HG03196 (cell line): ENCODE measurements around the gene MCRIP2.

ENCODE experiments used
- ATAC-seq: cut with Tn5 transposase; IDR thresholded peaks from one replicate; pipeline ENCODE4 v1.9.1; 2021; ENCODE audit not compliant: unreplicated experiment

The MCRIP2 gene

DNA sequence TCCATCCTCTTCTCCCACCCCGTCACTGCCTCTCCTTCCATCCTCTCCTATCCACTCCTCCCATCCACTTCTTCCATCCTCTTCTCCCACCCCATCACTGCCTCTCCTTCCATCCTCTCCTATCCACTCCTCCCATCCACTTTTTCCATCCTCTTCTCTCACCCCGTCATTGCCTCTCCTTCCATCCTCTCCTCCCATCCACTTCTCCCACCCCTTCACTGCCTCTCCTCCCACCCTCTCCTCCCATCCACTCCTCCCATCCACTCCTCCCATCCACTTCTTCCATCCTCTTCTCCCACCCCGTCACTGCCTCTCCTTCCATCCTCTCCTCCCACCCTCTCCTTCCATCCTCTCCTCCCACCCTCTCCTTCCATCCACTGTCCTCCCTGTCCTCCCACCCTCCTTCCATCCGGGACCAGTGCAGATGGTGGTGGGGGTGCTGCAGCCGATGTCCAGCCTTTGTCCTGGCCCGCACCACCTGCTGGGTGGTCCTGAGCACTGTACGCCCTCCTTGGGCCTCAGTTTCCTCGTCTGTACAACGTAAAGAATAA is 9.7 kb upstream of the MCRIP2 start:
- ATAC-seq: no peak

DNA sequence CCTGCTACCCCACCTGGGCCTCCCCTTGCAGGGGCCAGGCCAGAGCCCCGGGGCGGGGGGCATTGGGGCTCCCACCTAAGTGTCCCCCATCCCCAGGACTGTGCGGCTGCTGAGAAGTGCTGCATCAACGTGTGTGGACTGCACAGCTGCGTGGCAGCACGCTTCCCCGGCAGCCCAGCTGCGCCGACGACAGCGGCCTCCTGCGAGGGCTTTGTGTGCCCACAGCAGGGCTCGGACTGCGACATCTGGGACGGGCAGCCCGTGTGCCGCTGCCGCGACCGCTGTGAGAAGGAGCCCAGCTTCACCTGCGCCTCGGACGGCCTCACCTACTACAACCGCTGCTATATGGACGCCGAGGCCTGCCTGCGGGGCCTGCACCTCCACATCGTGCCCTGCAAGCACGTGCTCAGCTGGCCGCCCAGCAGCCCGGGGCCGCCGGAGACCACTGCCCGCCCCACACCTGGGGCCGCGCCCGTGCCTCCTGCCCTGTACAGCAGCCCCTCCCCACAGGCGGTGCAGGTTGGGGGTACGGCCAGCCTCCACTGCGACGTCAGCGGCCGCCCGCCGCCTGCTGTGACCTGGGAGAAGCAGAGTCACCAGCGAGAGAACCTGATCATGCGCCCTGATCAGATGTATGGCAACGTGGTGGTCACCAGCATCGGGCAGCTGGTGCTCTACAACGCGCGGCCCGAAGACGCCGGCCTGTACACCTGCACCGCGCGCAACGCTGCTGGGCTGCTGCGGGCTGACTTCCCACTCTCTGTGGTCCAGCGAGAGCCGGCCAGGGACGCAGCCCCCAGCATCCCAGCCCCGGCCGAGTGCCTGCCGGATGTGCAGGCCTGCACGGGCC is 8.9 kb upstream of the MCRIP2 start:
- no peak for ATAC-seq

DNA sequence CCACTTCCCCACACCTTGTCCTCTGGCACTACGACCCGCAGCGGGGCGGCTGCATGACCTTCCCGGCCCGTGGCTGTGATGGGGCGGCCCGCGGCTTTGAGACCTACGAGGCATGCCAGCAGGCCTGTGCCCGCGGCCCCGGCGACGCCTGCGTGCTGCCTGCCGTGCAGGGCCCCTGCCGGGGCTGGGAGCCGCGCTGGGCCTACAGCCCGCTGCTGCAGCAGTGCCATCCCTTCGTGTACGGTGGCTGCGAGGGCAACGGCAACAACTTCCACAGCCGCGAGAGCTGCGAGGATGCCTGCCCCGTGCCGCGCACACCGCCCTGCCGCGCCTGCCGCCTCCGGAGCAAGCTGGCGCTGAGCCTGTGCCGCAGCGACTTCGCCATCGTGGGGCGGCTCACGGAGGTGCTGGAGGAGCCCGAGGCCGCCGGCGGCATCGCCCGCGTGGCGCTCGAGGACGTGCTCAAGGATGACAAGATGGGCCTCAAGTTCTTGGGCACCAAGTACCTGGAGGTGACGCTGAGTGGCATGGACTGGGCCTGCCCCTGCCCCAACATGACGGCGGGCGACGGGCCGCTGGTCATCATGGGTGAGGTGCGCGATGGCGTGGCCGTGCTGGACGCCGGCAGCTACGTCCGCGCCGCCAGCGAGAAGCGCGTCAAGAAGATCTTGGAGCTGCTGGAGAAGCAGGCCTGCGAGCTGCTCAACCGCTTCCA is 8.1 kb upstream of the MCRIP2 start:
- no peak for ATAC-seq

DNA sequence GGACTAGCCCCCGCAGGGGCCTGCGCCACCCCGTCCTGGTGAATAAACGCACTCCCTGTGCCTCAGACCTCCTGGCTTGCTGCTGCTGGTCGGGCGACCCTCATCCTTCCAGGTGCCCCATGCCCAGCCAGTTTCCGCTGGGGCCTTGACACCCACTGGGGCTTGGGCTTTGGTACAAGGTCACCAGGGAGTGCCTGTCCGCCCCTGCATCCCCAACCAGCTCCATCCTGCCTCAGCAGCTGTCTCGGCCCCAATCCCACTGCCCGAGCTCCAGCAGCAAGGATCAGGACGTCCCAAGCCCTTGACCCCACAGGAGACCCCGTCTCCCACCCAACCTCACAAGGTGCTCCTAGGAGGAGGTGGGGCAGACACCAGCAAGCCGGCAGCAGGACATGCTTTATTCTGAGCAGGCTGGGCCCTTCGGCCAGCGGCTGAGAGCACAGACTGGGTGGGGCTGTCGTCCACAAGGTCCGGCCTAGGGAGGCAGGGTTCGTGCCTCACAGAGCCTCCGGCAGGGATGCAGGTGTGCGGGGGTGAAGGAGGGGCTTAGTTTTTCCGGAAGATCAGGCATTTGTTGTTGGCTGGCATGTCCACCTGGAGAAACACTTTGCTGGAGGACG is 7.5 kb upstream of the MCRIP2 start:
- no peak for ATAC-seq

DNA sequence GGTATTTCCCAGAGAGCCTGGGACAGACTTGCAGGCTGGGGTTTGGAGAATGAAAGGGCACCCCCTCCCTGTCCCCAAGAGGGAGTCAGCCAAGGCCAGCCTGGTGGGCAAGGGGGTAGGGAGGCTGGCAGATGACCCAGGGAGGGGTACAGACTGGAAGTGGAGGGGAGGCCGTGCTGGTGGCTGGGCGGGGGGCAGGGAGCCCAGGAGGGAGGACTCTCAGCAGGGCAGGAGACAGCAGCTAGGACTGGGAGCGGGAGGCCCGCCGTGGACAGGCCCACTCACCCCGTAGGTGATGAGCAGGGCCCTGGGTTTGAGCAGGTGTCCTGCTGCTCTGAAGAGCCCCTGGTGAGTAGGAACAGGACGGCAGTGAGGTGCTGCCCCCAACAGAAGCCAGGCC is 6.6 kb upstream of the MCRIP2 start:
- no peak for ATAC-seq

DNA sequence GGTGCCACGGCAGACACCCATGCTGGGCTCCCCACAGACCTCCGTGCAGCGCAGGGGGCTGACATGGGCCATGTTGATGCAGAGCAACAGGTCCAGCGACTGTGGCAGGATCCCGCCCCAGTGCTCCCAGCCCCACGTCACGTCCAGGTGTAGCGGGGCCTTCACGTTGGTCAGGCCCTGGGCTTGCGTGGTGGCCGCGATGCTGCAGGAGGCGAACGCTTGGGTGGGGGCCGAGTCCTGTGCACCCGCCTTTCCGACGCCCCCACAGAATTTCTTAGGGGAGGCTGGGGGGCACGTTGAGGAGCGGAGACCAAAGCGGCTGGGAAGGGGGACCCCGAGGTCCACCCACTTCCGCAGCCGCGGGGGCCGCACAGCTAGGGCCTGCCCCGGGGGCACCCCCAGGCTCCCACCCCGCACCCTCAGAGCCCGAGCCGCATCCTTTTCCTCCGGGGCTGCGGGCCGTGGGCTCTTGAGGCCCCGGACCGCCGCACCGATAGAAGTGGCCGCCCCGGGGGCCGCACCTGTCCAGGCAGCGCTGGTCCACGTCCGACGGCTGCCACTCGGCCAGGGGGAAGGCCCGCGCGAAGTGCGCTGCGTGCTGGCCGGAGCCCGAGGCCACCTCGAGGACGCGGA is 5.9 kb upstream of the MCRIP2 start:
- ATAC-seq: peak; percentile 3

DNA sequence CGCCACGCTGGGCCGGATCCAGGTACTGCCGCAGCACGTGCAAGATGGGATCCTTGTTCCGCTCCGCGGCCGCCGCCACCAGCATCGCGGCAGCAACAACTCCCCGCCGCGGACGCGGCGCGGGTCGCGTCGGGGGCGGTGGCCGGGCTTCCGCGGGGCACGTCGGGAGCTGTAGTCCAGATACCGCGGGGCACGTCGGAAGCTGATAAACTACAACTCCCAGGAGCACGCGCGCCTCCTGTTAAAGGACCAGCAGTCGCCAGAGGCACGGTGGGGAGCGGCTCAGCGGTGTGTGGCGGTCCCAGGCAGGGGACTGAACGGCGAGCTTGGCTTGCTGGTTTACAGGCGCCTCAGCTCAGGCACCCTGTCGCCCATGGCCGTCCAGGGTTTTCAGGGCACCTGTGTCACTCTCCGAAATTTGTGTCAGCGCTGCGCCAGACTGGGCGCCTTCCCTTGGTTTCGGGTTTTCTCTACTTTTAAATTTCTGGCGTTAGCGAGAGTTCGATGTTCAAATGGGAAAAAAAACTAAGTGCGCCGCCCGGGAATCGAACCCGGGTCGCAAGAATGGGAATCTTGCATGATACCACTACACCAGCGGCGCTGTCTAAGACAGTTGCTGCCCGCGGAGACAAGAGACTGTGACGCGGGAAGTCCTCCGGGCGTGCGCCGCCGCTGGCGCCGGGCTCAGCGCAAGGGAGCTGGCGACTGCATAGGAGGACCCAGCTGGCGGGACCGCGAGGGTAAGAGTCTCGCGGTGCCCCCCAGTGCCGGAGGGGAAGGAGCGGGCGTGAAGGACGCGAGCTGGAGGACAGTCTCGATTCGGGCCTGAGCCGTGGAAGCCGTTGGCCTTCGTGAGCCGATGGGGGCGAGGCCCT is 5.2 kb upstream of the MCRIP2 start, which contains the start of gene METTL26:
Gene METTL26 (minus strand): TSS at position 100 of the 875 bp plus-strand sequence. CDS start 15 bp downstream, at position 85.
- peak; percentile 62 for ATAC-seq

DNA sequence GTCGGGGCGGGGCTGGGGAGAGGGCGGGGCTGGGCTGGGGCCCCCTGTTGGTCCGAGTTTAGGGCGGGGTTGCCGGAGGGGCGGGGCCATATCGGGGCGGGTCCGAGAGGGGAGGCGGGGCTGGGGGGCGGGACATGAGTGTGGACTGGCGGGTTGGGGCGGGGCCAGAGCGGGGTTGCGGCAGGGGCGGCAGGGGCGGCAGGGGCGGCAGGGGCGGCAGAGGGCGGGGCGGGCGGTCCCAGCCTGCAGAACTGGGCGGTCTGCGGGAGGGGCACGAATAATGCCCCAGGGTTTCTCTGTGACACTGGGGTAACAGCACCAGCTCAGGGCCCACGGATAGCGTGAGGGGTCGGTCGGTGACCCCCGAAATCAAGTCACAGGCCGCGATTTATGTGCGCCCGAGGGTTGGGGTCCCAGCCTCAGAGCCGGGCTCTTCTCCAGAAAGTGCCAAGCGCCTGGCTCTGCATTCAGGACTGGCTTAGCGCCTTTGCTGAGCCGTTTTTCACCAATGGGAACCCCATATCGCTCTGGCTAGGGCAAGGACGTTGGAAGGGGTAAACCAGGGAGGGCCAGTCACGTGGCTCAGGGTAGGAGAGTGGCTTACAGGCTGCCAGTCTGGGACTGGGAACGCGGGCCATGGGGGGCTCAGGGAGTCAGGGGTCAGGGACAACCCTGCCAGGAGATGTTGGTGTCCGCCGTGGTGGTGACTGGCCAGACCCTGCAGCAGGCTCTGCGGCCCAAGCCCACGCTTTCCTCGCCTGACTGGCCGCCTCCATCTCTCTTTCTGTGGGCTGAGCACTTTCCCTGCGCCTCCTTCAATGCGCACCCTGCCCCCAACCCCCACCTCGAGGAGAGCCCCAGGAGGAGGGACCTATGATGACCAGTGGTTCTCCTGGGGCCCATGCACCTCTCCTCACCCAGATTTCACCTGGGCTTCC is 4.3 kb upstream of the MCRIP2 start:
- ATAC-seq: no peak

DNA sequence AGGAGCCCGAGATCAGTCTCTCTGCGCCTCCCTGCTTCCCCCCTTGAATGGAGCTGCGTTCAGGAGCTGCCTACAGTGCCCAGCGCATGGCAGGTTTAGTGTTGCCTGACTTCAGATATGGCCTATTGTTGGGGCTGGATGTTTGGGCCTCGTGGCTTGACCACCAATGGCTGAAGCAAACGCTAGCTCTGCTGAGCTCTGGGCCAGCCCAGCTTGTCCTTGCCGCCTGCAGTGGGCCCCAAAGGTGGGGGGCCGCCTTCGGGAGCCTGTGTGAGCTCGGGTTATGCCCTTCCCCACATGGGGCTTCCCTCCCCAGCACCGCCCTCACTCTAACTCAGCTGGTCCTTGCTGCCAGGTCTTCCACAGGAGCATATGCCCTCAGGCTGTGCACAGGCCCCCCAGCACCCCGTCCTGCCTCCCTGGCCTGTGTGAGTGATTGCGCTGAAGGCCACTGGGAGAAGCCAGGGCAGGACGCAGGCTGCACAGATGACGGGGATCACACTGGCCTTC is 3.5 kb upstream of the MCRIP2 start:
- no peak for ATAC-seq

DNA sequence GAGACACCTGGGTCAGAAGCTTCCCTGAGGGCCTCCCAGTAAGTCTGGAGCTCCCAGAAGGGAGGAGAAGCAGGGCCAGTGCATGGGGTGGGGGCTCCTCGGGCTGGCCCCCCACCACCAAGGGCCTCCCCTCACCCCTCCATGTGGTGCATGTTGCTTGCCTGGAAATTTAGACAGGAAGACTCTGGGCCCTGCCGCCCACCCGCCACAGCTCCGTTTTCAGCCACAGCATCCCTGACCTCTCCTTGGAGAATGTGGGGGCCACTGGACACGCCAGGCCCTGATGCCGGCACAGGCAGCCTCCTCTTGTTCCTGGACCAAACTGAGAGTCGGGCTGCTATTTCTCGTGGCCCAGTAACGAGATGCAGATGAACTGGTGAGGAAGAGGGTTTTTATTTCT is 2.8 kb upstream of the MCRIP2 start:
- ATAC-seq: no peak

DNA sequence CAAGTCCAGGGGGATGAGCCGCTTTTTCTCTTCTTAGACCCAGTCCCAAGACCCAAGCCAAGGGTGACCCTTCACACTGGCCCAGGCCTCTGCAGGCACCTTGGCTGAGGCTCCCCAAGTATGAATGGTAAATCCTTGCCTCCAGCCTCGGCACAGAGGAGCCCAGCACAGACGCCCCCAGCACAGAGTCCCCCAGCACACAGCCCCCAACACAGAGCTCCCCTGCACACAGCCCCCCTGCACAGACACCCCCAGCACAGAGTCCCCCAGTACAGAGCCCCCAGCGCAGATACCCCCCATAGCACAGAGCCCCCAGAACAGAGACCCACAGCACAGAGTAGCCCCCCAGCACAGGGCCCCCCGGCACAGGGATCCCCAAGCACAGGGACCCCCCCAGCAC is 1.0 kb upstream of the MCRIP2 start:
- ATAC-seq: no peak

DNA sequence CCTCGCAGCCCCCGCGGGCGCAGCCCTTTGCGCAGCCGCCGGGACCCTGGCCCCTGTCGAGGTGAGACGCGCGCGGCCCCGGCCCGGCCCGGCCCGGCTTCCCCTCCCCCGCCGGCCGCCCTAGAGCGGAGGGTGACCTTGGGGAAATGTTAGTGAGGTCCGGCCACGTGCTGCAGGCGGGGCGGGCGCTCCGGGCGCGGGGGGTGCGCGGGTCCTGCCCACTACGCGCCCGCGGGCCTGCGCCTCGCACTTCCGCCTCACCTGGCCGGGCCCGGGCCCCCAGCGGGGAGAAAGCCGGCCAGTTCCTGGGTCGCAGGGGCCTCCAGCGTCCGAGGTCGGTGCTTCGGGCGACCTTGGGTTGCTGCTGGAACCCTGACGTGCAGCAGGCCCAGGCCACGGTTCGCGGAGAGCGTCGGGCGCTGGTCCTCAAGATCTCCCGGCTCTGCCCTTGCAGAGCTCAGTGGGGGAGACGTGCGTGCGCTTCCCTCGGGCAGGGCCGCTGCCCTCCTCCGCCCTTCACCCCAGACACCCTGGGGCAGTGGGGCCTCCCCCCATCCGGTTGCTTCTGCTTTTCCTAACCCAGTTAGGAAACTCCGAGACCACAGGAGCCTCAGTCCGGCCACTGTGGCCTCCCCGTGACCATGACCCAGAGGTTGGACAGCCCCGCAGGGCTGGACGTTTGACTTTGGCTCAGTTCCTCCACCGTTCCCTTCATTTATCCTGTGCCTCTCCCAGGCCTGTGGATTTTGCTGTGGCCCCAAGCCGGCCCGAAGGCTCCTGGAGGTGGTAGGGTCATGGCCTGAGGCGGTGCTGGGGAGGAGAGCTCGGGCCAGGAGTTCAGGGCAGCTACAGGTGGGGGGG is 791 bp downstream of the MCRIP2 start:
- ATAC-seq: no peak

DNA sequence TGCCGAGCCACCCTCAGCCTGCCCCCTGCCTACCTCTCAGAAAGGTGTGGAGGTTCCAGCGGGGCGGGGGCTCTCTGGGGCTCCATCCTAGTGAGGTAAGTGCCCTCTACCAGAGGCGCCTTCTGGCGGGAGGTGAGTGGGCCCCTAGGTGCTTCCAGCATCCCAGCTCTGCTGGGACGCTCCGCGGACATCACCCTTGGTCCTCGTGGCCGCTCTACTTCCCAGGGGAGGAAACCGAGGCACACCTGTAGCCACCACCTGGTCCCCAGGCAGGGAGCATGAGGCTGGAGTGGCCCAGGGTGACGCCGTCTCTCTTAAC is 1.4 kb downstream of the MCRIP2 start:
- ATAC-seq: no peak

DNA sequence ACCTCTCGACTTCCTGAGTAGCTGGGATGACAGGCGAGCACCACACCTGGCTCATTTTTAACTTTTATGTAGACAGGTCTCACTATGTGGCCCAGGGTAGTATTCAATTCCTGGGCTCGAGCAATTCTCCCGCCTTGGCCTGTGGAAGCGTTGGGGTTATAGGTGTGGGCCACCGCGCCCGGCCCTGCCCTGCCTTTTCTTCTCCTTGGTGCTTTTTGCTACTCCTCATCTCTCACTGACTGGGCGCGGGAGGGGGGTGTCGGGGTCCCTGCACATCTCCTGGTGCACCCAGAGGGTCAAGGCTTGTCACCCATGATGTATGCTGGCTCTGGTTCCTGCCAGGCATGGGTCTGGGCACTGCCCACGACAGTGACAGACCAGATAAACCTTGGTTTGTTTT is 2.9 kb downstream of the MCRIP2 start:
- no peak for ATAC-seq

DNA sequence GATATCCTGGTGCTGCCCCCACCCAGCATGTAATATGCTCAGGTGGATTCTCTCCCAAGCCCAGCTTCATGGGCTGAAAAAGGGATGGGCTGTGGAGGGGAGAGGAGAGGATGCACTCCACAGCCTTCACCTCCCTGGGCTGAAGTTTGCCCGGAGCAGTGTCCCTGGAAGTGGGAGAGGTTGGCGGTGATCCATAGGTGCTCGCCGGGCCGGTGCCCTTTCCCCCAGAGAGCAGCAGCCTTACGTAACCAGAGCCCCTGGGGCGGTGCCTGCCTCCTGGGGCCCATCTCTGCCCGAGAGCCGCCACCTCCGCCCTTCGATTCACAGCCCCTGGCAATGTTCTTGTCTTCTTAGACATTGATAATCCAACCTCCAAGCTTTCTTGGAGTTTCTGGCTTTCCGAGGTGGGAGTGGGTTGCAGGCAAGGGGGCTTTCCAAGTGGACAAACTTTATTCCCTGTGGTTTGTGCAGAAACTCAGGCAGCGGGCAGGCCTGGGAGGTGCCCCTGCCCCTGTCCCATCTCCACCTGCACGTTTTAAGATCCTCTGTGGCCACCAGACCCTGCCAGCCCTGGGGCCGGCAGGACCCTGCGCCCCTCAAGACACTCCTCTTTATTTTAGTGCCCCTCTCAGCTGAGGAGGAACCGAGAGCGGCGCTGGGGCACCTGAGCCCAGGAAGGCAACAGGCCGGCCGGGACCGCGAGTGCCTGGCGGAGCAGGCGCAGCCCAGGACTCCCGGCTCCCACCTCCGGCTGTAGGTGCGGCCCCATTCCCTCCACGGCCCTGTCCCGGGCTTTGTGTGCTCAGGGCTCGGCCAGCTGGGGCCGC is 4.4 kb downstream of the MCRIP2 start:
- no peak for ATAC-seq

DNA sequence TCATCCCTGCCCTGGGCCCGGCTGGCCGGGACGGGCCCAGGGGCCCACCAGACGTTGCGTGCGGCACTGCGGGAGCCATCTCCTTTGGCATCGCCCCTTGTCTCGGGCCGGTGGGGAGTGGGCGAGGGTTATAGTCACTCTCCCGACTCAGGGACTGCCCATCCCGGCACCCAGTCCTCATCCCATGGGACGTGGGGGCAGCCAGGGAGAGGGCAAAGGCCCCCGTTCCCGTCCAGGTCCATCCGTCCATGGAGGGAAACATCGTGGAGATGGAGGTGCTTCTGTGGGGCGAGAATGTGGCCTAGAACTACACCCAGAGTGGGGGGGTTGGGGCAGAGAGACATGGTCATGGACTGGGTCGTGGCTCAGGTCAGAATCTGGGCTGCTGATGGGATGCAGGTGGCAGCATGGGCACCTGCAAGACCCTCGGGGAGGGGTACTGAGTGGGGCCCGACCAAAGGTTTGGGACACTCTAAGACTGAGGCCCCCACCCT is 5.1 kb downstream of the MCRIP2 start:
- ATAC-seq: no peak
